SU-DHL-6 (cell line): ENCODE measurements around the gene B3GLCT.

ENCODE experiments used
- H2AFZ ChIP-seq: fragments of 200-600 bp; sonication (generic); 2 replicates; pipeline ENCODE4 v1.6.1; 2014; ENCODE audit warnings: low read depth, mild to moderate bottlenecking, moderate library complexity, mixed read lengths, antibody characterized with exemption, low read length; ENCODE audit not compliant: severe bottlenecking
- H3F3A ChIP-seq: fragments of 200-600 bp; shearing (Covaris generic); 2 replicates; pipeline ENCODE4 v1.6.0; 2016; ENCODE audit warnings: antibody characterized with exemption, mild to moderate bottlenecking; ENCODE audit not compliant: insufficient read depth
- H3K27ac ChIP-seq: fragments of 200-600 bp; sonication (generic); 2 replicates; pipeline ENCODE4 v1.5.1; 2016; ENCODE audit warnings: low read depth, mild to moderate bottlenecking, low read length, moderate library complexity, mixed read lengths
- H3K27me3 ChIP-seq: fragments of 200-600 bp; sonication (generic), shearing (Covaris generic); 2 replicates; pipeline ENCODE4 v1.6.0; 2014; ENCODE audit warnings: mild to moderate bottlenecking, low read length
- H3K36me3 ChIP-seq: fragments of 200-600 bp; sonication (generic); 2 replicates; pipeline ENCODE4 v1.6.1; 2014; ENCODE audit warnings: mild to moderate bottlenecking, low read length, mixed read lengths
- H3K4me2 ChIP-seq: fragments of 300-600, 200-600 bp; shearing (Covaris generic), sonication (generic); 2 replicates; pipeline ENCODE4 v1.6.0; 2014; ENCODE audit warnings: low read length, low read depth, mild to moderate bottlenecking; ENCODE audit not compliant: poor library complexity, severe bottlenecking
- H3K4me3 ChIP-seq: fragments of 200-600 bp; sonication (generic); 2 replicates; pipeline ENCODE4 v1.5.1; 2014; ENCODE audit warnings: antibody characterized with exemption, low read length, mild to moderate bottlenecking, mixed read lengths; ENCODE audit not compliant: insufficient read depth, poor library complexity, severe bottlenecking
- H3K79me2 ChIP-seq: fragments of 200-600 bp; sonication (generic); 2 replicates; pipeline ENCODE4 v1.6.1; 2014; ENCODE audit warnings: mild to moderate bottlenecking, low read length, moderate library complexity; ENCODE audit not compliant: insufficient read depth
- H3K9ac ChIP-seq: fragments of 200-600 bp; sonication (generic); 2 replicates; pipeline ENCODE4 v1.7.0; 2014; ENCODE audit warnings: mild to moderate bottlenecking, low read length
- H3K9me2 ChIP-seq: fragments of 200-600 bp; sonication (generic); replicated peaks from 2 replicates; pipeline ENCODE4 v1.6.1; 2014; ENCODE audit warnings: low read length; ENCODE audit not compliant: insufficient read depth
- H3K9me3 ChIP-seq: fragments of 200-600 bp; sonication (generic); 2 replicates; pipeline ENCODE4 v1.6.1; 2014; ENCODE audit warnings: low read length, mixed read lengths; ENCODE audit not compliant: insufficient read depth
- H4K20me1 ChIP-seq: fragments of 200-600 bp; sonication (generic); 2 replicates; pipeline ENCODE4 v1.6.1; 2014; ENCODE audit warnings: low read depth, mild to moderate bottlenecking, antibody characterized with exemption, low read length, moderate library complexity, mixed read lengths
- EZH2phosphoT487 ChIP-seq: fragments of 200-600 bp; sonication (generic), shearing (Covaris generic); conservative IDR thresholded peaks from 2 replicates; pipeline ENCODE4 v1.6.1; 2018; ENCODE audit warnings: mild to moderate bottlenecking, antibody characterized with exemption, low read length, moderate library complexity, mixed read lengths
- TF ChIP-seq, protein P1 (sequence below): fragments of 200-600 bp; sonication (generic); IDR thresholded peaks from one replicate; pipeline ENCODE4 v1.5.1; 2017; ENCODE audit warnings: antibody characterized with exemption, mild to moderate bottlenecking, low read length, moderate library complexity; ENCODE audit not compliant: insufficient read depth, poor library complexity, severe bottlenecking

Gene B3GLCT

DNA sequence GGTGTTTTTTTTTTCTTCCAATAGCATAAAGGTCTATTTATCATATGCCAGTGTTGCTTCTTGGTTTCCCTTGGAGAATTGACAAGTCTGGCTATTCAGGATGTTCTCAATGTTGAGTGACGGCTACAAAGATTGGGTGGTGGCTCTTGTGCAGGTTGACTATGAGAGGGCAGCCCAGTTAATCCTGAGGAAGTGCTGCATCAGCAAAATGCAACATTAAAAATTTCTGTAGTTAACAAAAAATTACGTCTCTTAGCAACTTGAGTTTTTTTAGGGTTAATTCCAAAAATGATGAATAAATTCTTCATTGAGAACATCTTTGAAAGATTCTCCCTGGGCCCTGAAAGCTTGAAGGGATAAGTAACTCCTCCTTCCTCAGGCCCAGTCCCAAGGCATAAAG, 147.1 kb downstream of the B3GLCT start:
- Histone ChIP-seq H3K9me2 (no peaks in the 10 kb centered on the region), H3F3A (no peaks in the 10 kb centered on the region), H3K4me2 (no peak overlapping the region), H2AFZ (no peak overlapping the region), H4K20me1 (no peaks in the 10 kb centered on the region), H3K27me3 (no peaks in the 10 kb centered on the region), H3K9ac (no peak overlapping the region), H3K79me2 (no peaks in the 10 kb centered on the region), H3K27ac (no peak overlapping the region), H3K4me3 (no peak overlapping the region), H3K9me3 (no peaks in the 10 kb centered on the region; the same call in 1 of the 2 replicates), H3K36me3 (no peaks in the 10 kb centered on the region)
- TF ChIP-seq, protein P1, sequence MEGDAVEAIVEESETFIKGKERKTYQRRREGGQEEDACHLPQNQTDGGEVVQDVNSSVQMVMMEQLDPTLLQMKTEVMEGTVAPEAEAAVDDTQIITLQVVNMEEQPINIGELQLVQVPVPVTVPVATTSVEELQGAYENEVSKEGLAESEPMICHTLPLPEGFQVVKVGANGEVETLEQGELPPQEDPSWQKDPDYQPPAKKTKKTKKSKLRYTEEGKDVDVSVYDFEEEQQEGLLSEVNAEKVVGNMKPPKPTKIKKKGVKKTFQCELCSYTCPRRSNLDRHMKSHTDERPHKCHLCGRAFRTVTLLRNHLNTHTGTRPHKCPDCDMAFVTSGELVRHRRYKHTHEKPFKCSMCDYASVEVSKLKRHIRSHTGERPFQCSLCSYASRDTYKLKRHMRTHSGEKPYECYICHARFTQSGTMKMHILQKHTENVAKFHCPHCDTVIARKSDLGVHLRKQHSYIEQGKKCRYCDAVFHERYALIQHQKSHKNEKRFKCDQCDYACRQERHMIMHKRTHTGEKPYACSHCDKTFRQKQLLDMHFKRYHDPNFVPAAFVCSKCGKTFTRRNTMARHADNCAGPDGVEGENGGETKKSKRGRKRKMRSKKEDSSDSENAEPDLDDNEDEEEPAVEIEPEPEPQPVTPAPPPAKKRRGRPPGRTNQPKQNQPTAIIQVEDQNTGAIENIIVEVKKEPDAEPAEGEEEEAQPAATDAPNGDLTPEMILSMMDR, result no peak
- TF ChIP-seq EZH2phosphoT487, result no peak

DNA sequence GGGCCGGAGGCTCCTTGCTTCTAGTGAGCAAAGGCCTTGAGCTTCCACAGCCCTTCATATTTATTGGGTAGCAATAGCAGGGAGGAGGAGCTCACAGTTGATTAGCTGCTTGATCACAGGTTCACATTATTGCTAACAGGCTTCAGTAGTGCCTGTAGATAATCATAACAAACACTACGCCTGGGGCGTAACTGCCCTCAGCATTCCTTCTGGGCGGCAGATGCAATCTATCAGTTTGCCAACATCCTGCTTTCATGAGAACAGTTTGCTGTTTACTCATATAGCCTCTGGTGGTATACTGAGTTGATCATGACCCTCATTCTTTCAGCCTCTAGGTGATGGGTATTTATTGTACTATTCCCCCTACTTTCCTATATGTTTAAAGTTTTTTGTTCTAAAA, 149.4 kb downstream of the B3GLCT start:
- Histone ChIP-seq H3K4me2 (no peak overlapping the region), H3K9me3 (no peaks in the 10 kb centered on the region; the same call in 1 of the 2 replicates), H3K79me2 (no peaks in the 10 kb centered on the region), H3F3A (no peaks in the 10 kb centered on the region), H3K9ac (no peak overlapping the region), H3K4me3 (no peak overlapping the region), H3K36me3 (no peaks in the 10 kb centered on the region), H4K20me1 (no peaks in the 10 kb centered on the region), H3K27ac (no peak overlapping the region), H3K27me3 (no peaks in the 10 kb centered on the region), H2AFZ (no peak overlapping the region), H3K9me2 (no peaks in the 10 kb centered on the region)
- TF ChIP-seq EZH2phosphoT487, result no peak
- TF ChIP-seq, protein P1, result no peak

DNA sequence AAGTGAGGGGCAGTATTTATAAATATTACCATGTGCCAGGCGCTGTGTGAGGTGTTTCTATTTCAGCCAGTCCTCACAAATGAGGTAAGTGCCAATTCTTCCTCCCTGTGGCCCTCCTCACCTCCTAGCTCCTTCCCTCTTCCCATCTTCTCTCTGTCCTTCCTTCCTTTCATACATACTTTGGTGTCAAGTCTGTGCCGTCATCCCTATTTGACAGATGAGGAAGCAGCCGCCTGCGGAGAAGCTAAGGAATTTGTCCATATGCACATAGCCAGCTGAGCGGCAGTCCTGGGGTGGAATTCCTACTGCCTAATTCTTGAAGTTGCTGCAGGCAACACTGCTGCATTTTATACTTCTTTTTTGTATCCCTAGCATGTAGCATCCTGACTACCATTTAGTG, 150.8 kb downstream of the B3GLCT start:
- no peak overlapping the region for H3K4me3 ChIP-seq
- no peak overlapping the region for H3K27ac ChIP-seq
- TF ChIP-seq, protein P1, result no peak
- no peak for TF ChIP-seq EZH2phosphoT487
- H3K36me3 ChIP-seq, result no peaks in the 10 kb centered on the region
- no peak overlapping the region for H2AFZ ChIP-seq
- H3K9me3 ChIP-seq, result peaks cover 13% of the 10 kb centered on the region; the same call in 1 of the 2 replicates
- no peak overlapping the region for H3K9ac ChIP-seq
- H3K79me2 ChIP-seq, result no peaks in the 10 kb centered on the region
- no peaks in the 10 kb centered on the region for H4K20me1 ChIP-seq
- H3F3A ChIP-seq, result no peaks in the 10 kb centered on the region
- no peaks in the 10 kb centered on the region for H3K9me2 ChIP-seq
- no peaks in the 10 kb centered on the region for H3K27me3 ChIP-seq
- H3K4me2 ChIP-seq, result no peak overlapping the region
